CD14-positive monocyte (primary cell): ENCODE measurements around the gene USP3. TPM values are rescaled to one million over a fixed set of nuclear protein-coding genes. Genes with fewer than 3 reads are reported as not detected.

Experiments used
- DNase-seq, 3 donors: peaks; one replicate each; pipeline ENCODE4 v3.0.0-alpha.2; 2011 to 2022
- H2AFZ ChIP-seq: 2 replicates; pipeline ENCODE4 v1.6.0; 2012; ENCODE audit warnings: mild to moderate bottlenecking, low read depth, low read length, inconsistent platforms; ENCODE audit not compliant: insufficient read depth, poor library complexity, severe bottlenecking
- H3K27ac ChIP-seq, 2 donors: 1 replicate in 1 of 2; 2 replicates in 1 of 2; pipeline ENCODE4 v1.5.1; 2012 to 2013; ENCODE audit warnings: low read length in 2 of 2, control low read depth in 1 of 2, inconsistent platforms in 1 of 2, low read depth in 1 of 2, mild to moderate bottlenecking in 1 of 2
- H3K27me3 ChIP-seq, 2 donors: one replicate each; pipeline versions ENCODE4 v1.6.0 to v1.6.1; 2011 to 2013; ENCODE audit warnings: low read length in 2 of 2; ENCODE audit not compliant: control insufficient read depth in 2 of 2, insufficient read depth in 2 of 2
- H3K36me3 ChIP-seq, 2 donors: replicated peaks in 1 of 2; 1 replicate in 1 of 2; 2 replicates in 1 of 2; pipeline versions ENCODE4 v1.5.1 to v1.6.1; 2012 to 2013; ENCODE audit warnings: low read length in 2 of 2, control low read depth in 1 of 2, inconsistent platforms in 1 of 2, mild to moderate bottlenecking in 1 of 2; ENCODE audit not compliant: insufficient read depth in 2 of 2, control insufficient read depth in 1 of 2
- H3K4me1 ChIP-seq, 2 donors: 1 replicate in 1 of 2; 2 replicates in 1 of 2; pipeline versions ENCODE4 v1.5.1 to v1.6.1; 2012 to 2013; ENCODE audit warnings: low read length in 2 of 2, control low read depth in 1 of 2, inconsistent platforms in 1 of 2, mild to moderate bottlenecking in 1 of 2, moderate library complexity in 1 of 2; ENCODE audit not compliant: insufficient read depth in 2 of 2, control insufficient read depth in 1 of 2
- H3K4me2 ChIP-seq: replicated peaks from 2 replicates; pipeline ENCODE3; 2012; ENCODE audit warnings: low read length, moderate library complexity, mild to moderate bottlenecking; ENCODE audit not compliant: poor library complexity, severe bottlenecking; ENCODE audit errors: extremely low read depth
- H3K4me3 ChIP-seq, 3 experiments: fragments of 200-600 bp in 1 of 3; sonication (generic) in 1 of 3; replicated peaks in 1 of 3; 1 replicate in 2 of 3; 2 replicates in 1 of 3; pipeline ENCODE4 v1.5.1; 2011 to 2013; ENCODE audit warnings: low read length in 3 of 3, mild to moderate bottlenecking in 3 of 3, control low read depth in 2 of 3, low read depth in 2 of 3, inconsistent platforms in 1 of 3, moderate library complexity in 1 of 3
- H3K79me2 ChIP-seq: 2 replicates; pipeline ENCODE4 v1.6.0; 2012; ENCODE audit warnings: mild to moderate bottlenecking, control low read depth, inconsistent platforms, low read length, moderate library complexity; ENCODE audit not compliant: insufficient read depth
- H3K9ac ChIP-seq: 2 replicates; pipeline ENCODE4 v1.6.0; 2017; ENCODE audit warnings: low read length, mild to moderate bottlenecking; ENCODE audit not compliant: insufficient read depth, poor library complexity, severe bottlenecking
- H3K9me3 ChIP-seq, 2 donors: replicated peaks in 1 of 2; 1 replicate in 1 of 2; 2 replicates in 1 of 2; pipeline versions ENCODE4 v1.5.1 to v1.6.1; 2012 to 2013; ENCODE audit warnings: low read length in 2 of 2, control low read depth in 1 of 2; ENCODE audit not compliant: control insufficient read depth in 1 of 2, insufficient read depth in 1 of 2
- H4K20me1 ChIP-seq: 2 replicates; pipeline ENCODE4 v1.6.0; 2012; ENCODE audit warnings: mild to moderate bottlenecking, low read length, control low read depth, moderate library complexity; ENCODE audit not compliant: insufficient read depth
- H3K27ac Mint-ChIP-seq, 7 donors: one replicate each; pipeline ENCODE4 v1.8.0; 2020; ENCODE audit warnings: mild to moderate bottlenecking in 7 of 7, mixed read lengths in 7 of 7, moderate library complexity in 6 of 7, inconsistent platforms in 2 of 7
- H3K27me3 Mint-ChIP-seq, 3 donors: one replicate each; pipeline ENCODE4 v1.8.0; 2021 to 2022; ENCODE audit warnings: low read depth in 3 of 3, mild to moderate bottlenecking in 3 of 3, mixed read lengths in 3 of 3, moderate library complexity in 3 of 3, inconsistent platforms in 1 of 3
- H3K36me3 Mint-ChIP-seq, 2 donors: one replicate each; pipeline ENCODE4 v1.8.0; 2020; ENCODE audit warnings: mixed read lengths in 2 of 2, inconsistent platforms in 1 of 2, mild to moderate bottlenecking in 1 of 2
- H3K4me1 Mint-ChIP-seq: one replicate; pipeline ENCODE4 v1.8.0; 2020; ENCODE audit warnings: mild to moderate bottlenecking, mixed read lengths
- H3K4me3 Mint-ChIP-seq, 2 donors: one replicate each; pipeline ENCODE4 v1.8.0; 2020; ENCODE audit warnings: mild to moderate bottlenecking in 2 of 2, mixed read lengths in 2 of 2, moderate library complexity in 1 of 2
- H3K9me3 Mint-ChIP-seq, 7 donors: one replicate each; pipeline ENCODE4 v1.8.0; 2020 to 2022; ENCODE audit warnings: mixed read lengths in 7 of 7, mild to moderate bottlenecking in 6 of 7, moderate library complexity in 6 of 7, inconsistent platforms in 2 of 7
- WGBS: methylation state at CpG from one replicate; pipeline ENCODE4 v1.1.5; 2013; ENCODE audit warnings: missing lambda C conversion rate; ENCODE audit not compliant: insufficient coverage; 5-methylcytosine and 5-hydroxymethylcytosine counted together
- intact Hi-C, 2 donors: fragments of 100-400 bp; cut with micrococcal nuclease; formaldehyde crosslinking; loops; one replicate each; pipeline versions ENCODE4 v1.15.0 to v1.15.1; 2023
- polyA plus RNA-seq, 3 donors: library from polyadenylated mRNA; depleted of rRNA in 1 of 3; unstranded in 2 of 3; stranded (reverse) in 1 of 3; fragments of 300-500 nt in 2 of 3; fragments of >200 nt in 1 of 3; fragmentation: Illumina TruSeq in 2 of 3; gene quantifications; 1 replicate in 2 of 3; 2 replicates in 1 of 3; pipeline ENCODE4 v1.2.3, GENCODE V29; 2012 to 2021
- TF ChIP-seq, protein P1 (sequence below): fragments of 200-600 bp; IDR thresholded peaks from one replicate; pipeline ENCODE4 v1.8.0; 2022; ENCODE audit warnings: antibody characterized with exemption, mild to moderate bottlenecking

The USP3 gene
- polyA plus RNA-seq, 3 donors = 91.4 to 167 (median 122) TPM

DNA sequence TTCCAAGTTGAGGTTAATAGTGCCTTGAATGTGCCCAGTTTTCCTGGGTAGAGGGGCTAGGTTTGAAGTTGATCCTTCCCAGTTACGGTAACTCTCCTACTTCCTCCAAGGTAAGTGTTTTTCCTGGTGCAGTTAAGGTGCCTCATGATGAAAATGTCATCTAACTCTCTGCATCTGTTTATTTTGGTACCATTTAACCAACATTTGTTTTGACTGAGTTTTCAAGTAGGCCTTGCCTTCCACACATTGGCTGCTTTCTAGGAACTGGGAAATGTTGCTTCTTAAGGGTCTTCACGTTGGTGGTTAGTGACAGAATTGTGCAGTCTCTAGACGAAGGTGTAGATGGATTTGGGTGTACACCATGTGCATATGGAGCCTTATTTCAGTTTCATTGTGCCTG lies 31.3 kb downstream of the USP3 start:
- Histone ChIP-seq H4K20me1 (peaks cover 100% of the 10 kb centered on the region), H3K27me3 (no peaks in the 10 kb centered on the region), H3K36me3 (peaks cover 27 to 61% of the 10 kb centered on the region in 2 donors), H3K9me3 (no peaks in the 10 kb centered on the region), H3K27ac (peak overlapping the region in 1 of 2 donors; percentile 30), H3K9ac (no peak overlapping the region), H3K4me3 (no peak overlapping the region), H3K79me2 (peaks cover 100% of the 10 kb centered on the region), H3K4me1 (peaks cover 34 to 48% of the 10 kb centered on the region in 2 donors), H2AFZ (no peak overlapping the region), H3K4me2 (no peak overlapping the region)
- Mint-ChIP-seq H3K27ac (peak overlapping the region in 2 of 7 donors; percentile 16 to 52), H3K4me1 (peaks cover 68% of the 10 kb centered on the region), H3K9me3 (no peaks in the 10 kb centered on the region), H3K27me3 (no peaks in the 10 kb centered on the region), H3K4me3 (no peak overlapping the region), H3K36me3 (peaks cover 45 to 49% of the 10 kb centered on the region in 2 donors)
- no CpG with 5 or more reads among the region's 3 CpGs for WGBS
- no peak for DNase-seq
- TF ChIP-seq, protein P1, sequence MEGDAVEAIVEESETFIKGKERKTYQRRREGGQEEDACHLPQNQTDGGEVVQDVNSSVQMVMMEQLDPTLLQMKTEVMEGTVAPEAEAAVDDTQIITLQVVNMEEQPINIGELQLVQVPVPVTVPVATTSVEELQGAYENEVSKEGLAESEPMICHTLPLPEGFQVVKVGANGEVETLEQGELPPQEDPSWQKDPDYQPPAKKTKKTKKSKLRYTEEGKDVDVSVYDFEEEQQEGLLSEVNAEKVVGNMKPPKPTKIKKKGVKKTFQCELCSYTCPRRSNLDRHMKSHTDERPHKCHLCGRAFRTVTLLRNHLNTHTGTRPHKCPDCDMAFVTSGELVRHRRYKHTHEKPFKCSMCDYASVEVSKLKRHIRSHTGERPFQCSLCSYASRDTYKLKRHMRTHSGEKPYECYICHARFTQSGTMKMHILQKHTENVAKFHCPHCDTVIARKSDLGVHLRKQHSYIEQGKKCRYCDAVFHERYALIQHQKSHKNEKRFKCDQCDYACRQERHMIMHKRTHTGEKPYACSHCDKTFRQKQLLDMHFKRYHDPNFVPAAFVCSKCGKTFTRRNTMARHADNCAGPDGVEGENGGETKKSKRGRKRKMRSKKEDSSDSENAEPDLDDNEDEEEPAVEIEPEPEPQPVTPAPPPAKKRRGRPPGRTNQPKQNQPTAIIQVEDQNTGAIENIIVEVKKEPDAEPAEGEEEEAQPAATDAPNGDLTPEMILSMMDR = no peak
- intact Hi-C loops = no loop called here

DNA sequence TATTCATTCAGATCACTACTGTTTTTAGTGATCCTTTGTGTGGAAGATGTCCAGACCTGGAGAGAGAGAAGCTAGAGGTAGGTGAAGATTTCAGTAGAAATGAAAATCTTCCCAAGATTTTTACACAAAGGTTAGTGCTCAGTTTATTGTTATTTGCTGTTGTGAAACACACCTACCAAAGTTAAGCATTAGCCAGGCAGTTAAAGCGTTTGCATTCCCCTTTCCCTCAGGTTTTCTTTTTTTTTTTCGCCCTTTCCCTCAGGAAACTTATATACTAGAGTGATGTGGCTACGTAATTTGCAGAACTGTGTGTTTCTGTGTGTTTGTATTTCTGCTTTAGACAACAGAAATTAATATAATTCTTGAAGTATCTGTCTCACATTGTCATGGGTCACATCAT lies 34.5 kb downstream of the USP3 start:
- no peak overlapping the region for H3K27ac Mint-ChIP-seq
- peaks cover 100% of the 10 kb centered on the region for H3K79me2 ChIP-seq
- peak overlapping the region in 1 of 2 donors; percentile 20 for H3K27ac ChIP-seq

More for the DNA sequence above, 34.5 kb downstream of the USP3 start:
- no peak overlapping the region for H3K4me3 ChIP-seq
- Mint-ChIP-seq H3K36me3 (peaks cover 53 to 69% of the 10 kb centered on the region in 2 donors), H3K4me1 (peaks cover 56% of the 10 kb centered on the region), H3K9me3 (no peaks in the 10 kb centered on the region), H3K4me3 (no peak overlapping the region), H3K27me3 (no peaks in the 10 kb centered on the region)
- H3K9ac ChIP-seq = no peak overlapping the region
- H3K36me3 ChIP-seq = peaks cover 40 to 75% of the 10 kb centered on the region in 2 donors
- no peak overlapping the region for H3K4me2 ChIP-seq
- no peaks in the 10 kb centered on the region for H3K9me3 ChIP-seq
- DNase-seq = no peak
- intact Hi-C loops = no loop called here
- TF ChIP-seq, protein P1 = no peak
- no peak overlapping the region for H2AFZ ChIP-seq
- peaks cover 100% of the 10 kb centered on the region for H4K20me1 ChIP-seq
- no CpG with 5 or more reads among the region's 3 CpGs for WGBS
- H3K4me1 ChIP-seq = peaks cover 22 to 32% of the 10 kb centered on the region in 2 donors
- no peaks in the 10 kb centered on the region for H3K27me3 ChIP-seq
